Midbrain (tissue), 1 donor: ENCODE results near the gene MYO5C.

Experiments
- DNase-seq: peaks from one replicate; lab custom pipeline; 2025; lab: John Stamatoyannopoulos, UW

Gene MYO5C

GRCh38 chr15:52206446-52206845 is 89.2 kb downstream of the MYO5C start:
- no peak for DNase-seq

GRCh38 chr15:52204657-52205056 is 90.9 kb downstream of the MYO5C start:
- DNase-seq, result no peak

GRCh38 chr15:52200831-52201365 is 94.7 kb downstream of the MYO5C start:
- no peak for DNase-seq

GRCh38 chr15:52199271-52199670 is 96.3 kb downstream of the MYO5C start:
- no peak for DNase-seq

GRCh38 chr15:52196891-52197290 is 98.7 kb downstream of the MYO5C start:
- no peak for DNase-seq

GRCh38 chr15:52193791-52194190 is 101.8 kb downstream of the MYO5C start:
- DNase-seq, result no peak

- DNase-seq, result no peak
These were observed 102.3 kb downstream of the MYO5C start for GRCh38 chr15:52193321-52193720.

GRCh38 chr15:52191207-52191606 is 104.4 kb downstream of the MYO5C start, which contains the start of gene GNB5:
Gene GNB5, minus strand, starts transcription at chr15:52191392. Its CDS starts 6,716 bp downstream, at chr15:52184676.
- no peak for DNase-seq

GRCh38 chr15:52186651-52187486 is 108.7 kb downstream of the MYO5C start:
- DNase-seq, result peak; percentile 39

GRCh38 chr15:52185151-52185561 is 110.4 kb downstream of the MYO5C start:
- no peak for DNase-seq

GRCh38 chr15:52184721-52185120 is 110.9 kb downstream of the MYO5C start:
- DNase-seq, result no peak

- peak; percentile 57 for DNase-seq
These were observed 111.9 kb downstream of the MYO5C start for GRCh38 chr15:52183562-52184173.

- DNase-seq, result no peak
These were observed 113.4 kb downstream of the MYO5C start for GRCh38 chr15:52181938-52182780.

- no peak for DNase-seq
These were observed 114.7 kb downstream of the MYO5C start for GRCh38 chr15:52180851-52181450.

GRCh38 chr15:52180196-52180835 is 115.3 kb downstream of the MYO5C start:
- DNase-seq, result no peak

GRCh38 chr15:52179278-52180195 is 116.1 kb downstream of the MYO5C start:
- DNase-seq, result peak; percentile 57

- DNase-seq, result no peak
These were observed 116.8 kb downstream of the MYO5C start for GRCh38 chr15:52178765-52179164.

- no peak for DNase-seq
These were observed 122.7 kb downstream of the MYO5C start for GRCh38 chr15:52172869-52173268.

GRCh38 chr15:52171807-52172206 is 123.8 kb downstream of the MYO5C start:
- DNase-seq, result no peak

- DNase-seq, result no peak
These were observed 124.2 kb downstream of the MYO5C start for GRCh38 chr15:52171386-52171785.
